Mucosa of rectum (tissue), 2 donors: ENCODE data around the gene ST3GAL4.

ENCODE experiments used
- H3K27ac ChIP-seq, 2 donors: one replicate each; pipeline ENCODE4 v1.7.0; 2013; ENCODE audit warnings: inconsistent platforms in 2 of 2, low read depth in 2 of 2, low read length in 2 of 2
- H3K27me3 ChIP-seq, 2 donors: one replicate each; pipeline ENCODE4 v1.7.0; 2013; ENCODE audit warnings: low read length in 2 of 2; ENCODE audit not compliant: control insufficient read depth in 2 of 2, insufficient read depth in 2 of 2
- H3K36me3 ChIP-seq, 2 donors: one replicate each; pipeline ENCODE4 v1.7.0; 2013; ENCODE audit warnings: low read length in 2 of 2; ENCODE audit not compliant: control insufficient read depth in 2 of 2, insufficient read depth in 2 of 2
- H3K4me1 ChIP-seq, 2 donors: one replicate each; pipeline ENCODE4 v1.7.0; 2013; ENCODE audit warnings: low read length in 2 of 2, mild to moderate bottlenecking in 1 of 2; ENCODE audit not compliant: control insufficient read depth in 2 of 2, insufficient read depth in 2 of 2
- H3K4me3 ChIP-seq, 2 donors: one replicate each; pipeline ENCODE4 v1.7.0; 2013; ENCODE audit warnings: low read length in 2 of 2
- H3K9ac ChIP-seq, 2 donors: one replicate each; pipeline ENCODE4 v1.7.0; 2013; ENCODE audit warnings: low read length in 2 of 2, low read depth in 1 of 2, mild to moderate bottlenecking in 1 of 2
- H3K9me3 ChIP-seq, 2 donors: one replicate each; pipeline ENCODE4 v1.7.0; 2013; ENCODE audit warnings: low read length in 2 of 2; ENCODE audit not compliant: control insufficient read depth in 2 of 2
- donor health status: healthy.
- donor health status: Normal muscosa, but diverticular disease.

The ST3GAL4 gene

DNA sequence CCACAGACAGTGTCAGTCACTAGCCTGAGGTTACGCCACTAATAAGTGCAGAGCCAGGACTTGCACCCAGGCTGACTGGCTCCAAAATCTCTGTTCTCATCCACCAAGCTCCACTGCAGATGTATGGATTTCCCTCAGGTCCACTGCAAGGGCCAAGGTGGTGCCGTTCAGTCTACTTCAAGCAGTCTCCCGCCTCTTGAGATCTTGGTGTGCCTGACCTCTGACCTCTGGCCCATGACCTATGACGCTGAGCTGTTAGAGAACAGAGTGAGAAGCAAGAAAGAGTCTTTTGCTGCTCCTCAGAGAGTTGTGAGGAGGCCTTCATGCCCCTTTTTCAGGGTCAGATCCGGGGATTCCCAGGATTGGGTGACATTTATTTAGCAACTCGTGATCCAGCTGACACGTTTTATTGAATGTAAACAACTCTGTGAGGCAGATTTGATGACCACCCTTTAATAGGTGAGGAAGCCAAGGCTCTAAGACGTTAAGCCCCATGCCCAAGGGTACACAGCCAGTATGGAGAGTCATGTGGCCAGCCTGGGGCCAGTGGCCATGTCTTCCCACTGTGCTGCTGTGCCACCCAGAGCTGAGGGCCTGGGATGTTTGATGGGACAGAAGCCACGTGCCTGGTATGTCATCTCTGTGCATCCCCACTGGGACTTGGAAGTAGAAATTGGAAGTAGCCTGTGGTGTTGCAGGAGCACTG lies 26.4 kb upstream of the ST3GAL4 start:
- no peak overlapping the region for H3K9ac ChIP-seq
- H3K9me3 ChIP-seq = no peaks in the 10 kb centered on the region
- no peak overlapping the region for H3K4me3 ChIP-seq

DNA sequence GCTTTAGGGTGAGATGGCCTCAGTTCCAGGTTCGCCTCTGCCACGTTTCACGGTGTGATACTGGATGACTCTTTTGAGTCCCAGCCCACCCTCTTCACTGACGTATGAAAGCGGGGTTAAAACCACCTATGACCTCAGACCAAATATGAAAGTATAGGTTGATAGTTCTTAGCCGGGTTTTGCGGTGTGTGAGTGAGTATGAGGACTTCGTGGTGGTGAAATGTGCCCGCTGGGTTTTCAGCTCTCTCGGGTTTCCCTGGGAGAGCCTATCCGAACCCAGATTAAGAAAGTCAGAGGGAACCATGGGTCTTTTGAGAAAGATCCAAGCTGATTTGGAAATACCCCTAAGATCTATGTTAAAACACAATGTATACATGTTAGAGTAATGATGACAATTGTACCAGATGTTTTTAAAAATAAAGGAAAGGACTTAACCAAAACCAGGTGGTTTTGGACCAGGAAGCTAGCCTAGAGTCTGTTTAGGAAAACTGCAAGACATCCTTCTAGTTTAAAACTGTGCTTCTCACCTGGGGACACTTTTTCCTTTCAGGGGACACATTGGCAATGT lies 25.8 kb upstream of the ST3GAL4 start:
- H3K27ac ChIP-seq = no peak overlapping the region
- no peaks in the 10 kb centered on the region for H3K9me3 ChIP-seq
- no peaks in the 10 kb centered on the region for H3K27me3 ChIP-seq

More for the DNA sequence above, 26.4 kb upstream of the ST3GAL4 start:
- Histone ChIP-seq H3K36me3 (peaks cover 7 to 11% of the 10 kb centered on the region in 2 donors), H3K27ac (no peak overlapping the region), H3K4me1 (peaks cover 0 to 2% of the 10 kb centered on the region in 2 donors), H3K27me3 (no peaks in the 10 kb centered on the region)

DNA sequence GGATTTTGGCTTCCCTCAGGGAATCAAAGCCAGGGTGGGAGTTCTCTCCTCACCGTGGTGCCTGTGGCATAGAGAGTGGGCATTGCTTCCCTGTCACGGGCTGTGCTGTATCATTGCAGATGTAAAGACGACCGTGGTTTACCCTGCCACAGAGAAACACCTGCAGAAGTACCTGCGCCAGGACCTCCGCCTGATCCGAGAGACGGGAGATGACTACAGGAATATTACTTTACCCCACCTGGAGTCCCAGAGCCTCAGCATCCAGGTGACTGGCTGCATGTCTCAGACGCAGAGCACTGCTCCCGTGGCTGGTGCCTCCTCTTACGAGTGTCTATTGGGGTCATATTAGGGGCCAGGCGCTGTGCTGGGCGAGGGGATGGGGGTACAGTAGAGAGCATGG lies 24.2 kb upstream of the ST3GAL4 start:
- no peaks in the 10 kb centered on the region for H3K9me3 ChIP-seq
- H3K4me3 ChIP-seq = no peak overlapping the region
- H3K27me3 ChIP-seq = no peaks in the 10 kb centered on the region
- peaks cover 0 to 2% of the 10 kb centered on the region in 2 donors for H3K4me1 ChIP-seq
- H3K27ac ChIP-seq = no peak overlapping the region
- no peak overlapping the region for H3K9ac ChIP-seq
- peaks cover 7 to 13% of the 10 kb centered on the region in 2 donors for H3K36me3 ChIP-seq

More for the DNA sequence above, 25.8 kb upstream of the ST3GAL4 start:
- peaks cover 0 to 2% of the 10 kb centered on the region in 2 donors for H3K4me1 ChIP-seq
- no peak overlapping the region for H3K9ac ChIP-seq
- no peak overlapping the region for H3K4me3 ChIP-seq
- peaks cover 7 to 11% of the 10 kb centered on the region in 2 donors for H3K36me3 ChIP-seq

DNA sequence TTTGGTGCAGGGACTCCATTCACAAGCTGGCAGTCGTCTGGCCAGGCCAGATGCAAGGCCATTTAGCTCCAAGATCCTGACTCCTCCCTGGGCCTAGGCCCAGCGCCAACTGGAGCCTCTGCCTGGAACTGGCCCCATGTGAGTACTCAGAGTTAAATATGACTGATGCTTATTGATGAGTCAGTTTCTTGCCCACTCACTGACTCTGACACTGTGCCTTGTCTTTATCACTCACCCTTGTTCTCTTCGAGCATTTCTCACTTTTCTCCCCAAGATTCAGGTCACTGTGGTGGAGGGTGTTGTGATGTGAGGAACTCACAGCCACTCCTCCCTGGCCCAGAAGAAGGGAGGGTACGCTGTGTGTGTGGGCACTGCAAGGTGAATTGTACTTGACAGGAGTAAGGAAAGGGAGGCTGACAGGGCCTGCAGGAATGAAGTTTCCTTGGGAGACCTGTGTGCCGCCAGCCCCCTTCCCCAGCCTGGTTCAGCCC lies 23.2 kb upstream of the ST3GAL4 start:
- Histone ChIP-seq H3K27me3 (no peaks in the 10 kb centered on the region), H3K4me3 (no peak overlapping the region), H3K36me3 (peaks cover 7 to 13% of the 10 kb centered on the region in 2 donors), H3K9me3 (no peaks in the 10 kb centered on the region), H3K4me1 (peaks cover 0 to 2% of the 10 kb centered on the region in 2 donors), H3K9ac (no peak overlapping the region), H3K27ac (no peak overlapping the region)

DNA sequence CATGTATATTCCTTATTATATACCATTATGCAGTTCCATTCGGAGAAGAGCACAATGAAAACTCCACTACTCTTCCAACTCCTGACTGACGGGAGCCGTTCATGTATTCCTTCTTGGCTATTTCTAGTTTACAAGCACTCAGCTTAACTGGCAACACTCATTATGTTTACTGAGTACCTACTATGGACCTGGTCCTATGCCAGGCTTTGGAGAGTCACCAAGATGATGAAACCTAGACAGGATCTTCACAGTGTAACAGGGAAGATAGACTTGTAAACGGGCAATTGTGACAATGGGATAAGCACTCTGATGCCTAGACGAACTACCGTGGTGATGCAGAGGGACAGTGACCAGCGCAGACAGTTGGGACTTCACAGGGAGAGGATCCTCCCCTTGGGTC lies 22.3 kb upstream of the ST3GAL4 start:
- peaks cover 11 to 13% of the 10 kb centered on the region in 2 donors for H3K36me3 ChIP-seq
- no peak overlapping the region for H3K9ac ChIP-seq
- H3K4me1 ChIP-seq = peaks cover 0 to 2% of the 10 kb centered on the region in 2 donors
- no peaks in the 10 kb centered on the region for H3K9me3 ChIP-seq
- no peaks in the 10 kb centered on the region for H3K27me3 ChIP-seq
- no peak overlapping the region for H3K27ac ChIP-seq
- no peak overlapping the region for H3K4me3 ChIP-seq

DNA sequence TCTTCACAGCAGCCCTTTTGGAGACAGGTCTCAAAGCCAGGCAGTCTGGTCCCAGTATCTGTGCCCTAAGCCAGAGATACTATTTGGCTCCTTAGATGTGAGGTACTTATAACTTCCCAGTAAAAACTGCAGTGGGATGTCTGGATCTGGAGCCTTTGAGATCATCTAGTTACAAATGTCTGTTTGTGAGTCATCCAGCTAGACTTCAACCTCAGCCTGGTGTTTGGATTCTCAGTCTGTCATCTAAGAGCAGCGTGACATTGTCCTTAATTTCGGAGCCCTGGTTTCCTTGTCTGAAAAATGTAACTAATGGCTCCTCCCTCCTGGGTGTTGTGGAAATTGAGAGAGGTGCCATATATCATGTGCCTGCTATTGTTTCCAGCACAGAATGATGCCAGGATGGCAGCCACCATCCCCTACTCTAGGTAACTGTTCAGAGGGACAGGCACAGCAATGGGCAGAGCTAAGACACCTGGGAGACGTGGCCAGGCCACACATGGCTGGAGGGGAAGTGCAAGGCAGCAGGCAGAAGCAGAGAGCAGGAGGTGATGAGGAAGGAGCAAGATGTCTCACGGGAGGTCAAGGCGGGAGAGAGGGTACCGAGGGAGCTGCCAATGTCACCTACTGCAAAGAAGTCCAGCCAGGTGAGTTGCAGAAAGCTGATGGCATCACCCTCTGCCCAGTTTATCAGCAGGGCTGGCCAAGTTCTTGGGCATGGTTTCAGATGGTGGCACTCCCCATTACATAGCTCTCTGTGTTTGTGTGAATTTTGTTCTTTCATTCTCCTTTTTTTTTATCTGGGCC lies 20.6 kb upstream of the ST3GAL4 start:
- peaks cover 18 to 24% of the 10 kb centered on the region in 2 donors for H3K36me3 ChIP-seq
- no peak overlapping the region for H3K4me3 ChIP-seq
- H3K4me1 ChIP-seq = peaks cover 0 to 5% of the 10 kb centered on the region in 2 donors
- H3K9ac ChIP-seq = no peak overlapping the region
- H3K27me3 ChIP-seq = no peaks in the 10 kb centered on the region
- no peak overlapping the region for H3K27ac ChIP-seq
- H3K9me3 ChIP-seq = no peaks in the 10 kb centered on the region

DNA sequence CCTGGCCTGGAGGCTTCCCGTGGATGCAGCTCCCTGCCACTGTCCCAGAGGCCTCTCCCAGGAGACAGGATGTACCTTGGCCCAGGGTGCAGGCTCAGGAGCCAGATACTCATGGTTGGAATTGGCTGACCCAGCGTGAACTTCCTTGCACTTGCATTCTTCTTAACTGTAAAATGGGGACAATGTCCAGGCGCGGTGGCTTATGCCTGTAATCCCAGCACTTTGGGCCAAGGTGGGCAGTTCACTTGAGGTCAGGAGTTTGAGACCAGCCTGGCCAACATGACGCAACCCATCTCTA lies 20.1 kb upstream of the ST3GAL4 start:
- Histone ChIP-seq H3K9me3 (no peaks in the 10 kb centered on the region), H3K4me1 (peaks cover 0 to 5% of the 10 kb centered on the region in 2 donors), H3K9ac (no peak overlapping the region), H3K36me3 (peaks cover 18 to 23% of the 10 kb centered on the region in 2 donors), H3K4me3 (no peak overlapping the region), H3K27ac (no peak overlapping the region), H3K27me3 (no peaks in the 10 kb centered on the region)

DNA sequence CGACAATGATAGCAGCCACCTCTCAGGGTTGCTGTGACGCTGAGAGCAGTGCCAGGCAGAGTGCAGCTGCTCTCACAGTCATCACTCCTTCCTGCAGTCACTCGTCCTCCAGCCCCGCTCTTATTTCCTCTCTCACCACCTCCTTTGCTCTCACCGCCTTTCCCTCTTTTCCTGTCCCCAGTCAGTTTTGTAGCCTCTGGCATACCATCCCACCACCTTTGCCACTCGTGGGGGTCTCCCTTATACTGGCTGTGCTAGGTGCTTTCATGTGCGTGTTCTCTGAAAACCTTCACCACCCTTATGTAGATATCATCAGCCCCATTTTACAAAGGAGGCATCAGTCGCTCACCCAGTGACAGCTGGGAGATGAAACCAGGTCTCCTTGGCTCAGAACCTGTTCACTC lies 19.3 kb upstream of the ST3GAL4 start:
- Histone ChIP-seq H3K9me3 (no peaks in the 10 kb centered on the region), H3K4me3 (no peak overlapping the region), H3K4me1 (peaks cover 0 to 5% of the 10 kb centered on the region in 2 donors), H3K27me3 (no peaks in the 10 kb centered on the region), H3K9ac (no peak overlapping the region), H3K36me3 (peaks cover 21 to 23% of the 10 kb centered on the region in 2 donors), H3K27ac (no peak overlapping the region)

DNA sequence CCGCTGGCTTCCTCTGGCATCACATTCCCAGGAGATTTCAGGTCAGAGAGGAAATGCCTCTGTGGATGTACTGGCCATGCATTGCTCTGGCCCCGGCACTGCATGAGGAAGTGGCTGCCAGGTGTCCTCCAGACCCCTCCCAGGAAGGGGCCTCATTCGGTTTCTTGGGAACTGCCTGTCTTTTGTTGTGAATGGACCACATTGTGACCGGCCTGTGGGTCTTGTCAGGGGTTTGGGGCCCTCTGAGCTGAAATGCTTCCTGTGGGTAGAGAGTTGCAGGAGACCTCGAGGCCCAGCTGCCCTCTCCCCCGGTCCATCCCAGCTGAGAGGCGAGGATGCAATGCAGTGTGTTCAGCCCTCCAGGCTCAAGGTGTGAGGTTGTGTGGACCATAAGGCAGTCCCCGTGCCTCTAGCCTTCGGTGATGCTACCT lies 18.8 kb upstream of the ST3GAL4 start:
- no peak overlapping the region for H3K27ac ChIP-seq
- H3K4me3 ChIP-seq = no peak overlapping the region
- H3K9me3 ChIP-seq = no peaks in the 10 kb centered on the region
- H3K27me3 ChIP-seq = no peaks in the 10 kb centered on the region
- H3K4me1 ChIP-seq = peaks cover 0 to 5% of the 10 kb centered on the region in 2 donors
- H3K9ac ChIP-seq = no peak overlapping the region
- H3K36me3 ChIP-seq = peaks cover 19 to 22% of the 10 kb centered on the region in 2 donors

DNA sequence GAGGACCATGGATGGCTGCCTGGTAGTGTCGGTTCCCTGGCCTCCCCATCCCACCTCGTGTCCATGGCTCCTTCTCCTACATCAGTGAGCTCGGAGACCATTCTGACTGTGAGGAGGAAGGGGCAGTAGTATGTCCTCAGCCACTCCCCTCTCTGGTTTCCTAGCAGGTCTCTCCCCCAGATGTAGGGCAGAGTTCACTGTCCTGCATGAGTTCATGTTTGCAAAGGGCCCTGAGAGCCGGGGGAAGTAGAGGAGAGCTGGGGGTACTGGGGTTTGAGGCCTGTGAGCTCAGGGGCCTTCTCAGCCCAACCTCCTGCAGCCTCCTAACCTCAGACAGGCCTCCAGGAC lies 18.4 kb upstream of the ST3GAL4 start:
- H3K36me3 ChIP-seq = peaks cover 22 to 23% of the 10 kb centered on the region in 2 donors

More for the DNA sequence above, 18.4 kb upstream of the ST3GAL4 start:
- H3K27ac ChIP-seq = no peak overlapping the region
- no peaks in the 10 kb centered on the region for H3K9me3 ChIP-seq
- H3K4me1 ChIP-seq = peaks cover 0 to 3% of the 10 kb centered on the region in 2 donors
- H3K4me3 ChIP-seq = no peak overlapping the region
- H3K27me3 ChIP-seq = no peaks in the 10 kb centered on the region
- H3K9ac ChIP-seq = no peak overlapping the region
